WTC11 (cell line): ENCODE results near the gene SMARCB1. TPM values are rescaled to one million over a fixed set of nuclear protein-coding genes. Genes with fewer than 3 reads are reported as not detected.

Source experiments
- ATAC-seq: fragments of 200-7000 bp; cut with Tn5 transposase; 2 replicates; pipeline ENCODE4 v1.10.0; 2021; ENCODE audit warnings: mild to moderate bottlenecking, moderate library complexity
- CTCF ChIA-PET: fragments of 300-600 bp; sonication (Branson Sonifier 250); formaldehyde crosslinking; loops from one replicate; lab custom pipeline; 2021; ENCODE audit warnings: antibody characterized with exemption; lab: Charles Lee
- POLR2A ChIA-PET: fragments of 350-600 bp; sonication (Branson Sonifier 250); formaldehyde crosslinking; loops from one replicate; lab custom pipeline; 2021; ENCODE audit warnings: antibody characterized with exemption; lab: Charles Lee
- DNase-seq: peaks from one replicate; pipeline ENCODE4 v3.0.0; 2021; ENCODE audit warnings: low spot score
- H3K27ac Mint-ChIP-seq: 2 replicates; pipeline ENCODE4 v1.8.0; 2021; ENCODE audit warnings: mixed read lengths
- H3K27me3 Mint-ChIP-seq: 2 replicates; pipeline ENCODE4 v1.8.0; 2021; ENCODE audit warnings: low read depth, mild to moderate bottlenecking, moderate library complexity, mixed read lengths
- H3K36me3 Mint-ChIP-seq: 2 replicates; pipeline ENCODE4 v1.8.0; 2021; ENCODE audit warnings: mixed read lengths
- H3K4me1 Mint-ChIP-seq: 2 replicates; pipeline ENCODE4 v1.8.0; 2022; ENCODE audit warnings: mixed read lengths
- H3K4me3 Mint-ChIP-seq: 2 replicates; pipeline ENCODE4 v1.8.0; 2021; ENCODE audit warnings: mild to moderate bottlenecking, moderate library complexity, mixed read lengths
- H3K9me3 Mint-ChIP-seq: 2 replicates; pipeline ENCODE4 v1.8.0; 2021; ENCODE audit warnings: mixed read lengths
- ATF1 ChIP-seq: sonication (generic); formaldehyde crosslinking; IDR thresholded peaks from 2 replicates; pipeline ENCODE4 v1.8.1; 2023; ENCODE audit warnings: mild to moderate bottlenecking, moderate library complexity, missing genetic modification reagents
- FOXP1 ChIP-seq: sonication (generic); formaldehyde crosslinking; IDR thresholded peaks from 2 replicates; pipeline ENCODE4 v1.8.0; 2022; ENCODE audit warnings: missing genetic modification reagents, mild to moderate bottlenecking, moderate library complexity, borderline replicate concordance
- KAT7 ChIP-seq: sonication (generic); formaldehyde crosslinking; IDR thresholded peaks from 2 replicates; pipeline ENCODE4 v1.8.1; 2023; ENCODE audit warnings: missing genetic modification reagents, mild to moderate bottlenecking, borderline replicate concordance
- NR1H2 ChIP-seq: sonication (generic); formaldehyde crosslinking; IDR thresholded peaks from 2 replicates; pipeline ENCODE4 v1.9.0; 2021; ENCODE audit warnings: mild to moderate bottlenecking, moderate library complexity, missing genetic modification reagents
- NR3C1 ChIP-seq: sonication (generic); formaldehyde crosslinking; conservative IDR thresholded peaks from 2 replicates; pipeline ENCODE4 v1.8.1; 2023; ENCODE audit warnings: low read depth, mild to moderate bottlenecking, missing genetic modification reagents
- RORB ChIP-seq: fragments of 250-450 bp; sonication (Bioruptor Pico); IDR thresholded peaks from 2 replicates; pipeline ENCODE4 v1.9.0; 2021; ENCODE audit warnings: mild to moderate bottlenecking
- SOX15 ChIP-seq: fragments of 250-450 bp; sonication (Bioruptor Pico); IDR thresholded peaks from 2 replicates; pipeline ENCODE4 v1.9.0; 2021; ENCODE audit warnings: mild to moderate bottlenecking
- TEAD1 ChIP-seq: sonication (generic); formaldehyde crosslinking; IDR thresholded peaks from 2 replicates; pipeline ENCODE4 v1.8.0; 2022; ENCODE audit warnings: mild to moderate bottlenecking, missing genetic modification reagents
- TP53 ChIP-seq: sonication (generic); formaldehyde crosslinking; IDR thresholded peaks from 2 replicates; pipeline ENCODE4 v1.8.1; 2023; ENCODE audit warnings: mild to moderate bottlenecking, missing genetic modification reagents
- ZNF138 ChIP-seq: sonication (generic); formaldehyde crosslinking; conservative IDR thresholded peaks from 2 replicates; pipeline ENCODE4 v1.8.1; 2022; ENCODE audit warnings: mild to moderate bottlenecking, moderate library complexity, missing genetic modification reagents
- ZNF416 ChIP-seq: fragments of 250-450 bp; sonication (Bioruptor Pico); IDR thresholded peaks from 2 replicates; pipeline ENCODE4 v1.9.0; 2021; ENCODE audit warnings: mild to moderate bottlenecking, inconsistent platforms
- total RNA-seq: library from RNA; stranded (reverse); gene quantifications from 3 replicates; pipeline ENCODE4 v1.2.3, GENCODE V29; 2021
- TF ChIP-seq, protein P1 (sequence below): sonication (generic); formaldehyde crosslinking; IDR thresholded peaks from 2 replicates; pipeline ENCODE4 v1.8.0; 2022; ENCODE audit warnings: mild to moderate bottlenecking, missing genetic modification reagents
- TF ChIP-seq, protein P2 (sequence below): sonication (generic); formaldehyde crosslinking; IDR thresholded peaks from 2 replicates; pipeline ENCODE4 v1.8.0; 2022; ENCODE audit warnings: missing genetic modification reagents
- TF ChIP-seq, protein P3 (sequence below): sonication (generic); formaldehyde crosslinking; IDR thresholded peaks from 2 replicates; pipeline ENCODE4 v1.8.0; 2023; ENCODE audit warnings: mild to moderate bottlenecking, missing genetic modification reagents

The SMARCB1 gene
- total RNA-seq, 1 experiment from 2014 or later: 135 TPM

DNA sequence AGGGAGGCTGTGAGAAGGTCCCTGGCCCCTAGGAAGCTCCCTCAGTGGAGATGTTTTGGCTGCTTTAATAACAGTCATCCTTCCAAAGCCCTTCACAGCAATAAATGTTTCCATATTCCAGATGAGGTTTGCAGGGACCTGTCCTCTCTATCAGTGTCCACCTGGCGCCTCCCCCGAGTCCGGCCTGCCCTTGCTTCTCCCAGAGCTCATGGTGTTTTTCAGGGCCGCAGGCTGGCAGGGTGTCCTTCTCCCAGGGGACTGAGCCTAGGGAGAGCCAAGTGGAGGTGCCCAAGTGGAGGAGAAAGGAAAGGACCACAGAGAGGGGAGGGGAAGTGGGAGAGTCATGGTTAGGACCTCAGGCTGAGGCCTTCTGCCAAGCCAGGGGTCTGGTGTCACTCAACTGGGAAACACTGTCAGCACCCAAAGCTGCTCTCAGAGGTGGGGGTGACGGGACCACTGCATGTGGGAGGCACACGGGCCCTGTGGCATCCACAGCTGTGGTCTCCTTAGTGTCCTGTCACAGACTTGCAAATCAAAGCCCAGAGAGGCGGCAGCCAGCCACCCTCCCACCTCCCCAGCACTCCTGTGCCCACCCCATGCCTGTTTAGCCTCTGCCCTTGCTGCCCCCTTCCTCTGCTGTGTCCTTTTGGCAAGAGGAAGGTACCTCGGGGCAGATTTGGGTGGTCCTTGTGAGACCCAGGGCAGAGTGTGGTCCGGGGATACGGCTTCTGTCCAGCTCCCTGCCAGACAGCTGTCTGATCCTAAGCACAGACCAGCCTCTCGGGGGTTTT lies 45.7 kb downstream of the SMARCB1 start:
- H3K36me3 Mint-ChIP-seq: peaks cover 30% of the 10 kb centered on the region

DNA sequence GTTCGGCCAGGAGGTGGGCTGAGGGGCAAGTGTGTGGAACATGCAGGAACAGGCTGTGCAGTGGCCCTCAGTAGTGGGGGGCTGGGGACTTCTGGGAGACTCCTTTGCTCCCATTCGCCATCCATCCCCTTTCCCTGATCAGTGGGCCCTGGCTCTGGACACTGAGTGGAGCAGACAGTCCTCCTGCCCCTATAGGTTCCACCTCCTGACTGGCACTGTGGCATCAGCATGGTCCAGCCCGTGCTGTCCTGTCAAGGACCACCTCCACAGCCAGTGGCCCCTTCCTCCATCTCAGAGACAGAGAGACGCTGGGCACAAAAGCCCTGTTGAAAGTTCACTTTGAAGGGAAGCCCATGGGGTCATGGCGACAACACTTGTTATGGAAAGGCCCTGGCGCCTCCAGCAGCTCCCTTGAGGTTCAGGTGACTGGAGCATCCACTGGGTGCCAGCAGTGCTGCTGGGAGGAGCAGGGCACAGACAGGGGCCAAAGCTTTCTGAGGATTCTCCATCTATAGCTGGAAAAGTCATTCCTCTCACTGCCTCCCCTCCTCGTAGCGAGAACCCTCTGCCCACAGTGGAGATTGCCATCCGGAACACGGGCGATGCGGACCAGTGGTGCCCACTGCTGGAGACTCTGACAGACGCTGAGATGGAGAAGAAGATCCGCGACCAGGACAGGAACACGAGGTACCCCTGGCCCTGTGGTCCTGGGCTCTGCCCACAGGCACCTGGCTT lies 46.4 kb downstream of the SMARCB1 start:
- H3K4me1 Mint-ChIP-seq: peaks cover 8% of the 10 kb centered on the region
- peaks cover 25% of the 10 kb centered on the region for H3K36me3 Mint-ChIP-seq
- no peaks in the 10 kb centered on the region for H3K9me3 Mint-ChIP-seq
- DNase-seq (no peak), ATAC-seq (no peak)
- H3K27me3 Mint-ChIP-seq: no peaks in the 10 kb centered on the region
- H3K4me3 Mint-ChIP-seq: no peak overlapping the region
- CTCF ChIA-PET: interaction anchor here (0.6 to 3.0 kb wide), 2 partner anchors 16 to 55 kb away, joined by 3 to 17 read pairs; no protein-coding TSS in a partner anchor
- POLR2A ChIA-PET: no interaction called here
- no peak for TF ChIP-seq NR3C1 (CRISPR knock-in tag)
- TF ChIP-seq SOX15 (CRISPR knock-in tag): no peak
- TF ChIP-seq ZNF416 (CRISPR knock-in tag): no peak
- H3K27ac Mint-ChIP-seq: no peak overlapping the region

More for the DNA sequence above, 45.7 kb downstream of the SMARCB1 start:
- ATAC-seq (no peak), DNase-seq (no peak)
- Mint-ChIP-seq H3K4me1 (peaks cover 3% of the 10 kb centered on the region), H3K27ac (no peak overlapping the region), H3K9me3 (no peaks in the 10 kb centered on the region), H3K27me3 (no peaks in the 10 kb centered on the region), H3K4me3 (no peak overlapping the region)
- CTCF ChIA-PET: no interaction called here
- TF ChIP-seq, protein P1, sequence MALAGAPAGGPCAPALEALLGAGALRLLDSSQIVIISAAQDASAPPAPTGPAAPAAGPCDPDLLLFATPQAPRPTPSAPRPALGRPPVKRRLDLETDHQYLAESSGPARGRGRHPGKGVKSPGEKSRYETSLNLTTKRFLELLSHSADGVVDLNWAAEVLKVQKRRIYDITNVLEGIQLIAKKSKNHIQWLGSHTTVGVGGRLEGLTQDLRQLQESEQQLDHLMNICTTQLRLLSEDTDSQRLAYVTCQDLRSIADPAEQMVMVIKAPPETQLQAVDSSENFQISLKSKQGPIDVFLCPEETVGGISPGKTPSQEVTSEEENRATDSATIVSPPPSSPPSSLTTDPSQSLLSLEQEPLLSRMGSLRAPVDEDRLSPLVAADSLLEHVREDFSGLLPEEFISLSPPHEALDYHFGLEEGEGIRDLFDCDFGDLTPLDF: no peak
- no peak for TF ChIP-seq ATF1 (CRISPR knock-in tag)
- no peak for TF ChIP-seq ZNF138
- TF ChIP-seq TP53: no peak
- TF ChIP-seq KAT7 (CRISPR knock-in tag): no peak
- TF ChIP-seq, protein P2, sequence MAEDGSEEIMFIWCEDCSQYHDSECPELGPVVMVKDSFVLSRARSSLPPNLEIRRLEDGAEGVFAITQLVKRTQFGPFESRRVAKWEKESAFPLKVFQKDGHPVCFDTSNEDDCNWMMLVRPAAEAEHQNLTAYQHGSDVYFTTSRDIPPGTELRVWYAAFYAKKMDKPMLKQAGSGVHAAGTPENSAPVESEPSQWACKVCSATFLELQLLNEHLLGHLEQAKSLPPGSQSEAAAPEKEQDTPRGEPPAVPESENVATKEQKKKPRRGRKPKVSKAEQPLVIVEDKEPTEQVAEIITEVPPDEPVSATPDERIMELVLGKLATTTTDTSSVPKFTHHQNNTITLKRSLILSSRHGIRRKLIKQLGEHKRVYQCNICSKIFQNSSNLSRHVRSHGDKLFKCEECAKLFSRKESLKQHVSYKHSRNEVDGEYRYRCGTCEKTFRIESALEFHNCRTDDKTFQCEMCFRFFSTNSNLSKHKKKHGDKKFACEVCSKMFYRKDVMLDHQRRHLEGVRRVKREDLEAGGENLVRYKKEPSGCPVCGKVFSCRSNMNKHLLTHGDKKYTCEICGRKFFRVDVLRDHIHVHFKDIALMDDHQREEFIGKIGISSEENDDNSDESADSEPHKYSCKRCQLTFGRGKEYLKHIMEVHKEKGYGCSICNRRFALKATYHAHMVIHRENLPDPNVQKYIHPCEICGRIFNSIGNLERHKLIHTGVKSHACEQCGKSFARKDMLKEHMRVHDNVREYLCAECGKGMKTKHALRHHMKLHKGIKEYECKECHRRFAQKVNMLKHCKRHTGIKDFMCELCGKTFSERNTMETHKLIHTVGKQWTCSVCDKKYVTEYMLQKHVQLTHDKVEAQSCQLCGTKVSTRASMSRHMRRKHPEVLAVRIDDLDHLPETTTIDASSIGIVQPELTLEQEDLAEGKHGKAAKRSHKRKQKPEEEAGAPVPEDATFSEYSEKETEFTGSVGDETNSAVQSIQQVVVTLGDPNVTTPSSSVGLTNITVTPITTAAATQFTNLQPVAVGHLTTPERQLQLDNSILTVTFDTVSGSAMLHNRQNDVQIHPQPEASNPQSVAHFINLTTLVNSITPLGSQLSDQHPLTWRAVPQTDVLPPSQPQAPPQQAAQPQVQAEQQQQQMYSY (CRISPR knock-in tag): no peak
- TF ChIP-seq FOXP1 (CRISPR knock-in tag): no peak
- no peak for TF ChIP-seq NR1H2
- TF ChIP-seq, protein P3, sequence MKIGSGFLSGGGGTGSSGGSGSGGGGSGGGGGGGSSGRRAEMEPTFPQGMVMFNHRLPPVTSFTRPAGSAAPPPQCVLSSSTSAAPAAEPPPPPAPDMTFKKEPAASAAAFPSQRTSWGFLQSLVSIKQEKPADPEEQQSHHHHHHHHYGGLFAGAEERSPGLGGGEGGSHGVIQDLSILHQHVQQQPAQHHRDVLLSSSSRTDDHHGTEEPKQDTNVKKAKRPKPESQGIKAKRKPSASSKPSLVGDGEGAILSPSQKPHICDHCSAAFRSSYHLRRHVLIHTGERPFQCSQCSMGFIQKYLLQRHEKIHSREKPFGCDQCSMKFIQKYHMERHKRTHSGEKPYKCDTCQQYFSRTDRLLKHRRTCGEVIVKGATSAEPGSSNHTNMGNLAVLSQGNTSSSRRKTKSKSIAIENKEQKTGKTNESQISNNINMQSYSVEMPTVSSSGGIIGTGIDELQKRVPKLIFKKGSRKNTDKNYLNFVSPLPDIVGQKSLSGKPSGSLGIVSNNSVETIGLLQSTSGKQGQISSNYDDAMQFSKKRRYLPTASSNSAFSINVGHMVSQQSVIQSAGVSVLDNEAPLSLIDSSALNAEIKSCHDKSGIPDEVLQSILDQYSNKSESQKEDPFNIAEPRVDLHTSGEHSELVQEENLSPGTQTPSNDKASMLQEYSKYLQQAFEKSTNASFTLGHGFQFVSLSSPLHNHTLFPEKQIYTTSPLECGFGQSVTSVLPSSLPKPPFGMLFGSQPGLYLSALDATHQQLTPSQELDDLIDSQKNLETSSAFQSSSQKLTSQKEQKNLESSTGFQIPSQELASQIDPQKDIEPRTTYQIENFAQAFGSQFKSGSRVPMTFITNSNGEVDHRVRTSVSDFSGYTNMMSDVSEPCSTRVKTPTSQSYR (CRISPR knock-in tag): no peak
- TF ChIP-seq RORB (CRISPR knock-in tag): no peak
- TF ChIP-seq TEAD1 (CRISPR knock-in tag): no peak
- POLR2A ChIA-PET: no interaction called here
